Measurements from ENCODE around the gene MID1IP1.

Gene MID1IP1

DNA sequence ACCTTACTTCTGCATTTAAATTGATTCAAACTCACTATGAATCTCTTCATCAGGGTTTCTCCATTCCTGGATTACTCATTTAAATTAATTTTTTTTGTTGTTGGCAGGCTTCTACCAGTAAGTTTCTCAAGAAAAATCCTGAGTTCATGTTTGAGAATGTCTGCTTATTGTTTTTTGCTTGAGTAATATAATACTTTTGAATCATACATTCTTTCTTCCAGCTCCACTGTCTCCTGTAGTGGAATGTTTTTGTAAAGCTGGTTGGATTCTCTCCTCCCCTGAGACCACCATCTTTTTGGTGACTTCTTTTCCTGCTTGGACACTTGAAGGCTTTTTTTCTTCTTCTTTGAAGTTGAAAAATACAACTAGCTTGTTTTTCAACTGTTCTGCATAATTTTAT is 4.3 kb upstream of the MID1IP1 start:
- TF ChIP-seq, protein P1, sequence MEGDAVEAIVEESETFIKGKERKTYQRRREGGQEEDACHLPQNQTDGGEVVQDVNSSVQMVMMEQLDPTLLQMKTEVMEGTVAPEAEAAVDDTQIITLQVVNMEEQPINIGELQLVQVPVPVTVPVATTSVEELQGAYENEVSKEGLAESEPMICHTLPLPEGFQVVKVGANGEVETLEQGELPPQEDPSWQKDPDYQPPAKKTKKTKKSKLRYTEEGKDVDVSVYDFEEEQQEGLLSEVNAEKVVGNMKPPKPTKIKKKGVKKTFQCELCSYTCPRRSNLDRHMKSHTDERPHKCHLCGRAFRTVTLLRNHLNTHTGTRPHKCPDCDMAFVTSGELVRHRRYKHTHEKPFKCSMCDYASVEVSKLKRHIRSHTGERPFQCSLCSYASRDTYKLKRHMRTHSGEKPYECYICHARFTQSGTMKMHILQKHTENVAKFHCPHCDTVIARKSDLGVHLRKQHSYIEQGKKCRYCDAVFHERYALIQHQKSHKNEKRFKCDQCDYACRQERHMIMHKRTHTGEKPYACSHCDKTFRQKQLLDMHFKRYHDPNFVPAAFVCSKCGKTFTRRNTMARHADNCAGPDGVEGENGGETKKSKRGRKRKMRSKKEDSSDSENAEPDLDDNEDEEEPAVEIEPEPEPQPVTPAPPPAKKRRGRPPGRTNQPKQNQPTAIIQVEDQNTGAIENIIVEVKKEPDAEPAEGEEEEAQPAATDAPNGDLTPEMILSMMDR (IDR thresholded peaks at IDR 0.05), result no peak

DNA sequence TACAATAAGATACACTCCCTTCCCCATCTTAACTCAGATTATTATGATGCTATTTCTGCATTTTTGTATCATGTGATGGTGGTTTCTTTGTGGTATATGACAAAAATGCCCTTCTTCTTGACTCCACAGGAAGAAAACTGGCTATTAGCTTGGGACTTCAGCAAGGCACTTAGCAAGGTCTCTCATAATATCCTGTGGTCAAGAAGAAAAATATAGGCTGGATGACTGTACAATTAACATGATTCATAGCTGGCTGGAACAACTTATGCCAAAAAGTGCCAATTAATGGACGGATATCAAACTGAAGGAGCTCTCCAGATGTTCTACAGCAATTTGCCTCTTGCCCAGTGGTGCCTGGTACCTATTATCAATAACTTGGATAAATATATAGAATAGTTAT is 2.3 kb upstream of the MID1IP1 start:
- TF ChIP-seq, protein P1 (IDR thresholded peaks at IDR 0.05), result no peak

DNA sequence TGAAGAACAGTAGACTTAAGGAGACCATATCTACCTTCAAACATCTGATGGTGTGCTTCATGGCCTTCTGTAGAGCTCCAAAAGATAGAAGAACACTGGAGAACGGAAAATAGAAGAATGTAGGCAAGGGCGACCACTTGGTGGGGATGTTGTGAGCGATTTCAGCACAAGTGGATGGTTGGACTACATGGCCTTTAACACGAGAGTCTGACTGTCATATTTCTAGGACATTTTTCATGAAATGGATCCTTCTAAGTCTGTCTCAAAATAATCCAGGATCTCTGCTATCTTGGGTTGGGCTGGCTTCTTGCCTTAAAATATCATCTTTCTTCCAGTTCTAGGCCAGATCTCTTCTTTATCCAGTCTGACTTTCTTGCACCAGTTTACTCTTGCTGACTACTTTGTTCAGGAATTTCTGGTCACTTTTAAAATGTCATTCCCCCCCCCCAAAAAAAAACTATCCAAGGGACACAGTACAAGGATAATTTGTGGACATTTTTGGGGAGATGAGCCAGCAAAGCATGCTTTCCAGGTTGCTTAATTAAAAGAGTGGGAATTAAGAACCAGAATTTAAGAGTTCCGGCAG is 1.2 kb upstream of the MID1IP1 start:
- TF ChIP-seq, protein P1 (IDR thresholded peaks at IDR 0.05), result no peak

DNA sequence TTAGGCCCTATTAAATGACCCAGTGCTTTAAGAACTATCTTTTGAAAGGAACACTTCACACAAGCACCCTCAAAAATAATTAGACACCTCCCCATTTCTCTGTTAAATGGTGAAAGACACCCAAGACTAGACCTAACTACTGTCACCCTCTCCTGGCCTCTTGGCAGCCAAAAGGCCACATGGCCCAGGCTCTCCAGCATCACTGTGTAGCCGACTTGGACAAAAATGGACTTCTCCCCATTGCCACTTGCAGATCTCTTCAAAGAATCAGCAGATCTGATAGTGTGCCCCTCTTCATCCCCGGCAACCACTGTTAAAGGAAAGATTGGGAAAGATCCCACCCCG is 2.0 kb downstream of the MID1IP1 start:
- TF ChIP-seq, protein P1 (IDR thresholded peaks at IDR 0.05), result no peak

DNA sequence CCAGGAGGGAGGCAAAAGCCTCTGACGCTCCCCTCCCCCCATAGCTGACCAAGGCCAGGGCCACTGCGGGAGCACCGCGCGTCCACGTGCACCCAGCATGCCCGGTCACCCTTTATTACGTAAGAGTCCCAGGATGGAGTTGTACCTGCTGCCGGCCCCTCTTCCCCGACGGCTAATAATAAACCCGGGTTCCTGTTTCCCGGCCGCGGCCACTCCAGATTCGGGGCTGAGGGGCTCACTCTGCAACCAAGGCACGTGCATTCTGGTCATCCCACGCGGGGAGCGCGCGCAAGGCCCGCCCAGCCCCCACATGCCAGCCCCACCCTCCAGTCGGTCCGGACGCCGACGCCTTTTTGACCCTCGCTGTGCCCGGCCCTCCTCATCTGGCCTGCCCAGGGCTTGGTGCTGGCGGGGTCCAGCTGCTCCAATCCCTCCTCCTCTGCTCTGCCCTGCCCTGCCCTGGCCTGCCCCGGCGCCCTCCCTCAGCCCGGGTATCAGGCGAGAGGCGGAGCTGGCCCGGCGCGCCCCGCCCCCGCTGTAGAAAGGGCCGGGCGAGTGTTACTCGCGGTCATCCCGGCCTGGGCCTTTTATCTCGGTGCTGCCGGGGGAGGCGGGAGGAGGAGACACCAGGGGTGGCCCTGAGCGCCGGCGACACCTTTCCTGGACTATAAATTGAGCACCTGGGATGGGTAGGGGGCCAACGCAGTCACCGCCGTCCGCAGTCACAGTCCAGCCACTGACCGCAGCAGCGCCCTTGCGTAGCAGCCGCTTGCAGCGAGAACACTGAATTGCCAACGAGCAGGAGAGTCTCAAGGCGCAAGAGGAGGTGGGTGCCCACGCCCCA is 2.6 kb downstream of the MID1IP1 start:
- TF ChIP-seq, protein P1 (IDR thresholded peaks at IDR 0.05), result no peak

DNA sequence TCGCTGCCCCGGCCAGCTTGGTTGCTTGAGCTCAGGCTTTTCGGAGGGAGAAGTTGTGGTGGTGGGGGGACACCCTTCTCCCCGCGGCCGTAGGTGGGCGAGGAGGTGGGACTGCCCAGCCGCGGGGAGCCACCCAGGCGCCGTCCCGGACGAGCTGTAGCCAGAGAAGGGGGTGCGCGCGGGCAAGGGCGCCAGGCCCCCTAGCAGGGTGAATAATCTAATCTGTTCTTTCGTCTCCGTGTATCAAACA is 3.1 kb downstream of the MID1IP1 start:
- TF ChIP-seq, protein P1 (IDR thresholded peaks at IDR 0.05), result no peak

DNA sequence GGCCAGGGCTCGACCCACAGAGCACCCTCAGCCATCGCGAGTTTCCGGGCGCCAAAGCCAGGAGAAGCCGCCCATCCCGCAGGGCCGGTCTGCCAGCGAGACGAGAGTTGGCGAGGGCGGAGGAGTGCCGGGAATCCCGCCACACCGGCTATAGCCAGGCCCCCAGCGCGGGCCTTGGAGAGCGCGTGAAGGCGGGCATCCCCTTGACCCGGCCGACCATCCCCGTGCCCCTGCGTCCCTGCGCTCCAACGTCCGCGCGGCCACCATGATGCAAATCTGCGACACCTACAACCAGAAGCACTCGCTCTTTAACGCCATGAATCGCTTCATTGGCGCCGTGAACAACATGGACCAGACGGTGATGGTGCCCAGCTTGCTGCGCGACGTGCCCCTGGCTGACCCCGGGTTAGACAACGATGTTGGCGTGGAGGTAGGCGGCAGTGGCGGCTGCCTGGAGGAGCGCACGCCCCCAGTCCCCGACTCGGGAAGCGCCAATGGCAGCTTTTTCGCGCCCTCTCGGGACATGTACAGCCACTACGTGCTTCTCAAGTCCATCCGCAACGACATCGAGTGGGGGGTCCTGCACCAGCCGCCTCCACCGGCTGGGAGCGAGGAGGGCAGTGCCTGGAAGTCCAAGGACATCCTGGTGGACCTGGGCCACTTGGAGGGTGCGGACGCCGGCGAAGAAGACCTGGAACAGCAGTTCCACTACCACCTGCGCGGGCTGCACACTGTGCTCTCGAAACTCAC is 3.6 kb downstream of the MID1IP1 start:
- TF ChIP-seq, protein P1 (IDR thresholded peaks at IDR 0.05), result no peak

All from LNCAP (cell line).